Keratinocyte (primary cell): ENCODE results near the gene FRRS1L.

ENCODE experiments used
- CTCF ChIP-seq, 3 experiments: IDR thresholded peaks in 1 of 3; conservative IDR thresholded peaks in 1 of 3; optimal IDR thresholded peaks in 1 of 3; 2 replicates in 2 of 3; 3 replicates in 1 of 3; pipeline versions ENCODE3 to v1.5.1; 2011; ENCODE audit warnings: low read length in 3 of 3, mild to moderate bottlenecking in 3 of 3, moderate library complexity in 2 of 3, control low read depth in 1 of 3, inconsistent platforms in 1 of 3; ENCODE audit not compliant: insufficient read depth in 2 of 3; ENCODE audit errors: extremely low read depth in 1 of 3
- EZH2 ChIP-seq: IDR thresholded peaks from one replicate; pipeline ENCODE4 v1.6.1; 2012; ENCODE audit warnings: inconsistent platforms, mild to moderate bottlenecking, low read length, moderate library complexity

- TF ChIP-seq CTCF (optimal IDR thresholded peaks at IDR 0.05 in 1 of 3, IDR thresholded peaks at IDR 0.05 in 1 of 3, conservative IDR thresholded peaks at IDR 0.05 in 1 of 3; ENCODE audit: extremely low read depth in 1 of 3, insufficient read depth in 2 of 3, low read length in 3 of 3): no peak
- no peak for TF ChIP-seq EZH2
Observed at GRCh38 chr9:109133533-109133932, 33.5 kb downstream of the FRRS1L start.
